ENCODE measurements around the gene ACOT7.

Gene ACOT7

DNA sequence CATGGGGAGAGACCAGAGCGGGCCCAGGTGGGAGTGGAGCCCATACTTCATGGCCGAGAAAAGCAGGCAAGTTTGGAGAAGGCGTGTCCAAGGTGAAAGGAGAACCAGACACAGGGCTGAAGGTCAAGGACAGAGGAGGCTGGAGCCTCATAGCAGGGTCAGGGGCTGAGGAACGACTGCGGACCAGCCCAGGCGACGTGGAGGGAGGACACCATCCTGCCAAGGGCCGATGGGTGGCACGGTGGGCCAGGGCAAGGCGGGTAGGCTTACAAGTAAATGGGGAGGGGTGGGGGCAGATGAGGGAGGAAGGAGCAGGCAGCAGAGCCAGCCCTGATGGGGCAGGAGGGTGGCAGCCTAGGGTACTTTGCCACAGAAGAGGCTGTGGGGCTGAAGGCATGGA lies 114.5 kb downstream of the ACOT7 start:
- no peak for TF ChIP-seq EZH2phosphoT487 (IDR thresholded peaks at IDR 0.05; ENCODE audit: borderline replicate concordance)
- TF ChIP-seq, protein P1, sequence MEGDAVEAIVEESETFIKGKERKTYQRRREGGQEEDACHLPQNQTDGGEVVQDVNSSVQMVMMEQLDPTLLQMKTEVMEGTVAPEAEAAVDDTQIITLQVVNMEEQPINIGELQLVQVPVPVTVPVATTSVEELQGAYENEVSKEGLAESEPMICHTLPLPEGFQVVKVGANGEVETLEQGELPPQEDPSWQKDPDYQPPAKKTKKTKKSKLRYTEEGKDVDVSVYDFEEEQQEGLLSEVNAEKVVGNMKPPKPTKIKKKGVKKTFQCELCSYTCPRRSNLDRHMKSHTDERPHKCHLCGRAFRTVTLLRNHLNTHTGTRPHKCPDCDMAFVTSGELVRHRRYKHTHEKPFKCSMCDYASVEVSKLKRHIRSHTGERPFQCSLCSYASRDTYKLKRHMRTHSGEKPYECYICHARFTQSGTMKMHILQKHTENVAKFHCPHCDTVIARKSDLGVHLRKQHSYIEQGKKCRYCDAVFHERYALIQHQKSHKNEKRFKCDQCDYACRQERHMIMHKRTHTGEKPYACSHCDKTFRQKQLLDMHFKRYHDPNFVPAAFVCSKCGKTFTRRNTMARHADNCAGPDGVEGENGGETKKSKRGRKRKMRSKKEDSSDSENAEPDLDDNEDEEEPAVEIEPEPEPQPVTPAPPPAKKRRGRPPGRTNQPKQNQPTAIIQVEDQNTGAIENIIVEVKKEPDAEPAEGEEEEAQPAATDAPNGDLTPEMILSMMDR (conservative IDR thresholded peaks at IDR 0.05; ENCODE audit: low read length), result no peak
- H3K4me3 ChIP-seq (ENCODE audit: low read length, poor library complexity, severe bottlenecking), result no peak overlapping the region
- no peaks in the 10 kb centered on the region for H3K79me2 ChIP-seq (ENCODE audit: insufficient read depth, low read length)
- no peaks in the 10 kb centered on the region for H3K9me3 ChIP-seq (ENCODE audit: insufficient read depth, low read depth, low read length)
- H3K36me3 ChIP-seq (ENCODE audit: insufficient read depth, low read length), result no peaks in the 10 kb centered on the region; the same call in 1 of the 2 replicates
- H3K4me1 ChIP-seq (ENCODE audit: insufficient read depth, low read length, poor library complexity, severe bottlenecking), result no peaks in the 10 kb centered on the region
- no peaks in the 10 kb centered on the region for H3F3A ChIP-seq (ENCODE audit: low read depth)
- H2AFZ ChIP-seq (ENCODE audit: low read length), result no peak overlapping the region
- no peak overlapping the region for H3K9ac ChIP-seq (ENCODE audit: low read depth, low read length, poor library complexity, severe bottlenecking)
- H4K20me1 ChIP-seq (ENCODE audit: insufficient read depth, low read length, poor library complexity, severe bottlenecking), result no peaks in the 10 kb centered on the region
- no peaks in the 10 kb centered on the region for H3K27me3 ChIP-seq (ENCODE audit: insufficient read depth, low read length, poor library complexity, severe bottlenecking)
- H3K4me2 ChIP-seq (ENCODE audit: low read depth, low read length, poor library complexity, severe bottlenecking), result no peak overlapping the region
- H3K9me2 ChIP-seq (replicated peaks; ENCODE audit: low read depth, low read length), result no peaks in the 10 kb centered on the region

DNA sequence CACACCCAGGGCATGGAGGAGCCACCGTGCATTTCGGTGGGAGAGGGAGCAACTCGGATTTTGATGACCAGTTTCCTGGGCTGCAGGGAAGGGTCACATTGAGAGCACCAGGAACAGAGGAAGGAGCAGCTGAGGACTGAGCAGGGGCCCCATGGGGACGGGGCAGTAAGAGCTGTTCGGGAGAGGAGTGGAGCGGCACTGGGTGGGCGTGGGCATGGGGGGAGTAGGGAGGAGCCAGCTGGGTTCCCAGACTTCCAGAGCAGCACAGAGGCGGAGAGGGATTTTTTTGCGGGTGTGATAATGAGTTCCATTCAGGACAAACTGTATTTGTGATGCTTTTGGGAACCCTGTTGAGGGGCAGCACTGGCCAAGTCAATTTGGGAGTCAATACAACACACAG lies 115.3 kb downstream of the ACOT7 start:
- TF ChIP-seq, protein P1 (conservative IDR thresholded peaks at IDR 0.05; ENCODE audit: low read length), result no peak
- TF ChIP-seq EZH2phosphoT487 (IDR thresholded peaks at IDR 0.05; ENCODE audit: borderline replicate concordance), result no peak
- Histone ChIP-seq H4K20me1 (ENCODE audit: insufficient read depth, low read length, poor library complexity, severe bottlenecking) (no peaks in the 10 kb centered on the region), H3K79me2 (ENCODE audit: insufficient read depth, low read length) (no peaks in the 10 kb centered on the region), H3K9me3 (ENCODE audit: insufficient read depth, low read depth, low read length) (no peaks in the 10 kb centered on the region), H3K4me3 (ENCODE audit: low read length, poor library complexity, severe bottlenecking) (no peak overlapping the region), H3K36me3 (ENCODE audit: insufficient read depth, low read length) (no peaks in the 10 kb centered on the region; the same call in 1 of the 2 replicates), H3F3A (ENCODE audit: low read depth) (no peaks in the 10 kb centered on the region), H3K9me2 (replicated peaks; ENCODE audit: low read depth, low read length) (no peaks in the 10 kb centered on the region), H2AFZ (ENCODE audit: low read length) (no peak overlapping the region), H3K9ac (ENCODE audit: low read depth, low read length, poor library complexity, severe bottlenecking) (no peak overlapping the region), H3K27me3 (ENCODE audit: insufficient read depth, low read length, poor library complexity, severe bottlenecking) (no peaks in the 10 kb centered on the region), H3K4me2 (ENCODE audit: low read depth, low read length, poor library complexity, severe bottlenecking) (no peak overlapping the region), H3K4me1 (ENCODE audit: insufficient read depth, low read length, poor library complexity, severe bottlenecking) (no peaks in the 10 kb centered on the region)

DNA sequence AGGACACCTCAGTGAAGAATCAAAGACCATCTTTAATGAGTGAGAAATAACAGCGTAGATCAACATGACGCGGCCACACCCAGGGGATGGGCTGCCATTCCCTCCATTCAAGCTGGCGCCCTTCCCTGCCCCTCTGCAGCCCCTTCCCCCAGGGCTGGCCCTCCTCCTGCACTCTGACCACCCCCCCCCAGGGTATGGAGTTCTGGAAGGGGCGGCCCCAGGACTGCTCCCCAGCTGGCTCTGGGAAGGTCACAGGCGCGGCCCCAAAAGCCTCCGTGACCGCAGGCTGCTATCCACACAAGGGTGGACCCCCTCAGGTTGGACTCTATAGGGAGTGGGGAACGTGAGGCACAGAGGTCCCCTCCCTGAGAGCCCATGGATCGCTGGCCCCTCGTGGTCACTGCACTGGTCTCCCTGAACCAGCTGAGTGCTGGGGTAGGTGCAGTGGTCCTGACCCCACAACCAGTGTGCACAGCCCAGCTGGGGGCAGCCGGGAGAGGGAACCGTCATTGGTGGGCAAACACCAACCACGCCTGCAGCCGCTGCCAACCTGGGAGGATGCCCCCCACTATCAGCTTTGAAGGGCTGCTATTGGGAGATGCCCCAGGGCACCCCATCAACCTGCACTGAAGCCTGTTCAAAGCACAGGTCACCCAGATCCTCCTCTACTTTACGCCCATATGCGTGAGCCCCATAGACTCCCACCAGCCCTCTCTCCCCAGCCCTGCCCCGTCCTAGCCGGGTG lies 116.6 kb downstream of the ACOT7 start:
- no peaks in the 10 kb centered on the region for H3K27me3 ChIP-seq (ENCODE audit: insufficient read depth, low read length, poor library complexity, severe bottlenecking)
- TF ChIP-seq, protein P1 (conservative IDR thresholded peaks at IDR 0.05; ENCODE audit: low read length), result no peak
- no peak for TF ChIP-seq EZH2phosphoT487 (IDR thresholded peaks at IDR 0.05; ENCODE audit: borderline replicate concordance)
- H3K4me2 ChIP-seq (ENCODE audit: low read depth, low read length, poor library complexity, severe bottlenecking), result no peak overlapping the region
- no peak overlapping the region for H2AFZ ChIP-seq (ENCODE audit: low read length)
- H3K9me2 ChIP-seq (replicated peaks; ENCODE audit: low read depth, low read length), result no peaks in the 10 kb centered on the region
- H3K36me3 ChIP-seq (ENCODE audit: insufficient read depth, low read length), result no peaks in the 10 kb centered on the region; the same call in 1 of the 2 replicates
- no peak overlapping the region for H3K4me3 ChIP-seq (ENCODE audit: low read length, poor library complexity, severe bottlenecking)
- H3K9ac ChIP-seq (ENCODE audit: low read depth, low read length, poor library complexity, severe bottlenecking), result no peak overlapping the region
- H3K79me2 ChIP-seq (ENCODE audit: insufficient read depth, low read length), result no peaks in the 10 kb centered on the region
- H3K4me1 ChIP-seq (ENCODE audit: insufficient read depth, low read length, poor library complexity, severe bottlenecking), result no peaks in the 10 kb centered on the region
- no peaks in the 10 kb centered on the region for H4K20me1 ChIP-seq (ENCODE audit: insufficient read depth, low read length, poor library complexity, severe bottlenecking)
- no peaks in the 10 kb centered on the region for H3F3A ChIP-seq (ENCODE audit: low read depth)
- no peaks in the 10 kb centered on the region for H3K9me3 ChIP-seq (ENCODE audit: insufficient read depth, low read depth, low read length)

All from Loucy (cell line).